Stimulated activated CD8-positive, alpha-beta memory T cell treated with anti-CD3 and anti-CD28 coated beads, Interleukin-7, amount 100 ng/mL, for 24 hours (primary cell): ENCODE results near the gene FBXO3.
"Not testable (repeated sequence)": the region's sequence is repeated elsewhere in the genome, so short reads cannot be mapped to it uniquely, and the experiment has no call there.

Experiments used
- DNase-seq: peaks from one replicate; pipeline ENCODE4 v3.0.0-alpha.2; 2020; ENCODE audit warnings: low read depth

Gene FBXO3

GRCh38 chr11:33772300-33772699 is 2.0 kb downstream of the FBXO3 start:
- no peak for DNase-seq

GRCh38 chr11:33770236-33770635 is 4.1 kb downstream of the FBXO3 start:
- no peak for DNase-seq

GRCh38 chr11:33769542-33769941 is 4.8 kb downstream of the FBXO3 start:
- DNase-seq = no peak

DNA sequence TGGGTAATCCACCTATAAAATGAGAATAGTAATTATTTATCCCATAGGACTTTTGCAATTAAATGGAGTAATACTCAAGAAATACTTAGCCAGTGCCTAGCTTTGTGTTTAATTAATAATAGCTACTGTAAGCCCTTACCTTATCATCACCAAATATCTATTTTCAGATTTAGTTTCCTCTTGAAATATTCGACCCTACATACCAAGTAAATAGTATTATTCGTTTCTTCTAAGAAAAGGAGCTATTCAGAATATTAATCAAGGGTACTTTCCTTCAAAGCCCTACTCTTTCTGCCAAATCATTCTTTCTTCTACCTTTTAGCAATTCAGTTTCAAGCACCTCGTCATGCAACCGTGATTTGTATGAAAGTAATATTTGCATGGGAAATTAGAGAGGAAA is 6.7 kb downstream of the FBXO3 start:
- no peak for DNase-seq

DNA sequence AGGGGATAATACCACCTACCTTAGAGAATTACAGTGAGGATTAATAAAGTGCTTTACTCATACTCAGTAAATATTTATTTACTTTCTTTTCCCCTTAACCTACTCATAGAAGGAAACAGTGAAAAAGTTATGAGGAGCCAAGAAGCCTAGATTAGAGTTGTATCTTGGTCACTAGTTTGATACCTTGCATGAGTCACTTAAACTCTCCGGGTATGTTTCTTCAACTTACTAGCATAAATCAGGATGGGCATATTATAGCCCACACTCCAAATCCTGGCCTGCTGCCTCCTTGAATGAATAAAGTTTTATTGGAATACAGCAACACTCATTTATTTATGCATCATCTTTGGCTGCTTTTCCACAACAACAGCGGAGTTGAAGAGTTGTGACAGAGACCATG is 8.2 kb downstream of the FBXO3 start:
- DNase-seq = no peak

DNA sequence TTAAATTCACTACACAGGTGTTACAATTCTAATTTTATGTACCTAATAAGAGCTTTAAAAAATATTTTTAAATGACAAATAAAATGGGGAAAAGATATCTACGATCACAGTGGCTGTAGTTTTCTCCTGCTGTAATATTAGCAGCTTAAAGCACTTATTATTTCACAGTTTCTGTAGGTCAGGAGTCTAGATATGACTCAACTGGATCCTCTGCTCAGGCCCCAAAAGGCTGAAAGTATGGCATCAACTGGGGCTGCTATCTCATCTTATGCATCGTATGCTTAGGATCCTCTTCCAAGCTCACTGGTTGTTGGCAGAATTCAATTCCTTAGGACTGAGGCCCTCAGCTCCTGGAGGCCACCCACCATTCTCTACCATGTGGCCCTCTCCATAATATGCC is 12.8 kb downstream of the FBXO3 start:
- DNase-seq = no peak

DNA sequence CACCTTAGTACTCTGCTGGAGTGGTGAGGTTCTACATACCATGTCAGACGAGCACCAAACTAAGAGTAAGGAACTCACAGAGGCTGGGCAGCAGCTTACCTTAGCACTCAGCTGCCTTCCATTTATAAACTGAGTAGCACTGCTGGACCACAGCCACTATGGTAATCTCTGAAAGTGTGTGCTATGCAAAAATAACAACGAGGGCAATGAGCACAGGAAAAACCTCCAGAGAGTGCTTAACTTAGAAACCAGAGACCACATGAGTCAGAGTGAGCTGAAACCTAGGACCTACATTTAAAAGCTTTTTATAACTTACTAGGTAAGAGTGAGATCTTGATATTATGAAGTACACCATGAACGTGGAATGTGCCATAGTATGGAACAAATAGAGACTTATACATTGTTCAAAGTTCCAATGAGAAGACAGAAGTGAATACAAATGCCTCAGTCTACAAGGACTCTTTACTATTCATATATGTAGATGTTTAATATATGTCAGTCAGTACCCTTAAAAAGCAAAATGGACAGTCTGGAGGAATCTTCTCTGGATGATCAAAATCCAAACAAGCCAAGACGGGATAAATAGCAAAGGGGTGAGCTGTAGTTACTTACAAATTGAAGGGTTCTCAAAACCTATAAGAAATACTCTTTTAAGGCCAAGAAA is 20.9 kb downstream of the FBXO3 start:
- no peak for DNase-seq

- no peak for DNase-seq
These were observed 22.4 kb downstream of the FBXO3 start for GRCh38 chr11:33751878-33752277.

DNA sequence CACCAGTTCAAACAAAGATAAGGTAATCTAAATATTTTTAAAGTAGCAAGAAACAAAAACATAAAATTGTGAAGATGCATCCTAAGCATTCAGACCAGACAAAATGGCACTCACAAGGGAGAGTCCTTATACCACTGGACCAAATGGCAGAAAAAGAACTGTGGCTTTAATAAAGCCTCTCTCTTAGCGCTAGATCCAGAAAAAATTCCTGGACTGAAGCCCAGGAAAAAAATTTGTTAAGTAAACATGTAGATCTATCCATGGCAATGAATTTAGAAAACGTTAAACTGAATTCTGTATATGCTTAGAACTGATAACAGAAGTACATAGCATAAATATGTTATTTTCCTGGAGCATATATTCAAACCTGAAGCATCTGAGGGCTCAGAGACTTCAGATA is 26.3 kb downstream of the FBXO3 start:
- no peak for DNase-seq

GRCh38 chr11:33743291-33743690 is 31.0 kb downstream of the FBXO3 start:
- no peak for DNase-seq

DNA sequence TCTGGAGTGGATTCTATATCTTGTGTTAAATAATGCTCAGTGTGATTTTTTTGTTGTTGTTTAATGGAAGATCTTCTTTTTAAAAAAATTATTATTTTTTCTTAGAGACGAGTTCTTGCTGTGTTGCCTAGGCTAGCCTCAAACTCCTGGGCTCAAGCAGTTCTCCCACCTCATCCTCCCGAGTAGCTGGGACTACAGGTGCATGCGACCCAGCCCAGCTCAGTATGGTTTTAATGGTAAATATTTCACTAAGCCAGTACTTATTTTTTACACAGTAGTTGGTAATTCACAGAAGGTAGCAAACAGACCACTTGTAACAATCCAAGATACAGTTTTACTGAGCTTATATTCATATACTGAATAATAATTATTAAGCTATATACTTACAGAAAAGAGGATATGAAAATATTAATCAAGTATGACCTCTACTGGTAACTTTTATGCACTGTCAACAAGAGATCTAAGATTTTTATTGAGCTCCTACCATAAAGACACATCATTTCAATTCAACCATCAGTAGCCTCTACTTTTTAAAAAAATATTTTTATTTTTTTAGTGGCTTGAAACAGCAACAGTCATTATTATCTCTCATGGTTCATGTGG is 32.0 kb downstream of the FBXO3 start:
- no peak for DNase-seq

DNA sequence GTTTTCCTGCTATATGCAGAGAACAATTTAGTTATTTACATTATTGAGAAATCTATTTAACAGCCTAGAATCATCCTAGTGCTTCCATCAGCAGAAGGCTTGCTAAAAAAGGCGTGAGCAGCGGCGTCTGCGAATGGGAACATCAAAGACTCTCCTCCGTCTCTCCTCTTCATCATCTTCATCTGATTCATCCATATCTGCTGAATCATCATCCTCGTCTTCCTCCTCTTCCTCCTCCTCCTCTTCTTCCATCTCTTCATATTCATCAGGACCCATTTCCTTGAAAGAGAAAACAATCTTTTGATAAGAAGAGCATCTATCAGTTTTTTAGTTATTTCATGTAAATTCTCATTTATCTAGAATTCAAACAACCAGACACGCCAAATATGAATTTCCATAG is 32.5 kb downstream of the FBXO3 start:
- no peak for DNase-seq

GRCh38 chr11:33737362-33737821 is 36.9 kb downstream of the FBXO3 start:
- DNase-seq = no peak

GRCh38 chr11:33736148-33736812 is 38.0 kb downstream of the FBXO3 start, which contains the start of gene CD59:
Gene CD59, minus strand, starts transcription at chr11:33736423. Its CDS starts 13,978 bp downstream, at chr11:33722445.
- peak; percentile 77 for DNase-seq

DNA sequence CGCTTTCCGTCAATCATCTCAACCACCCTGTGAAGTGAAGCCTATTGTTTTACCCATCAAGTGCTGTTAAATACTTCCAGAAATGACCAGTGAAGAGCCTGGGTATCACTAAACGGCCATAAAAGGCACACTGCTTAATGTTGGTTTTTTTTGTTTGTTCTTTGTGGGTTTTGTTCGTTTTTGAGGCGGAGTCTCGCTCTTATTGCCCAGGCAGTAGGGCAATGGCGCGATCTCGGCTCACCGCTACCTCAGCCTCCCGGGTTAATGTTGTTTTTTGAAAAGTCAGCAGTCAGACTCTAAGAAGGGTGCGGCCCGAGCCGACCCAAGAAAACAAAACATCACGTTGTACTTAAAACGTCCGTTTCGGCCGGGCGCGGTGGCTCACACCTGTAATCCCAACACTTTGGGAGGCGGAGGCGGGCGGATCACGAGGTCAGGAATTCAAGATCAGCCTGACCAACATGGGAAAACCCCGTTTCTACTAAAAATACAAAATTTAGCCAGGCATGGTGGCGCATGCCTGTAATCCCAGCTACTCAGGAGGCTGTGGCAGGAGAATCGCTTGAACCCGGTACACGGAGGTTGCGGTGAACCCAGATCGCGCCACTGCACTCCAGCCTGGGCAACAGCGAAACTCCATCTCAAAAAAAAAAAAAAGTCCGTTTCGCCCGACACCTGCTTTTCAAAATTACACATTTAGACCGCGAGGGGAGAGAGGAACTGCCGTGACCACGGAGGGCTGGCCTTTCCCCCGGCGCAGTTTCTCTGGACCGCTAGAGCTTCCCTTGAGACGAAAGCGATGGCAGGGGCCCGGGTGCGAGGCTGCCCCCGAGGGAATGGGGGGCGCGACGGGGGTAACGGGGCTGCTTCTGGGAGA is 38.8 kb downstream of the FBXO3 start:
- DNase-seq = no peak

DNA sequence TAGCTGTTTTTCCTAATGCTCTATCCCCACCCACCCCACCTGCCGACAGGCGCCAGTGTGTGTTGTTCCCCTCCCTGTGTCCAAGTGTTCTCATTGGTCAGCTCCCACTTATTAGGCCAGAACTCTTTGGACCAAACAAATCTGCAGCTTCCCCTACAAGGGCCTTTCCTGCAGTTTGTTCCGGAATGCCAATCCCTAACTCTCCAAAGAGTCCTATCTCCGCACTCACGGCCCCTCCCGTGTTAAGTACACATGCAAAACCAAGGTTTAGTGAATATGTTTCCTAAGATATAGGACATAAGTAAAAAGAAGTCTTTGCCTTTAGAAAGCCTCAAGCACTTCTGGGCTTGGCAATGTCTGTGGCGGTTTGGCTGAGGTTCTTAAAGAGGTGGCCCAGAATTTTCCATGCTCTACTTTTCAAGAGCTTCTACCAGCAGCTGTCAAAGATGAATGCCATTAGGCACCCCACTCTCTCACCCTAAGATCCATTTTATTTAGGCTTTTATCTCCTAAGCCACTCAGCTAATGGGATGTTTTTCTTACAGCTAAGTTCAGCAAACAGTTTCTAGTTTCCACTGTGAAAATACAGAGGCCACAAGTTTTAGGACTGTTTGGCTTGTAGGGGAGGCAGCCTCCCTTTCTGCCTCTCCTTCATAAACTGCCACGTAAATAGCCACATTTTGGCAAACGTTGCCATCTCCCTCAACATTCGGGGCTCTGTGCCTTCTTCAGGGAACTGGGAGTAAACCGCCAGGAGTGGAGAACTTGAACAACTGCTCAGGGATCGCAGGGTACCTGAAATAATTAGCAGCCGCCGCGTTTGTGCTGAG is 39.7 kb downstream of the FBXO3 start:
- no peak for DNase-seq

DNA sequence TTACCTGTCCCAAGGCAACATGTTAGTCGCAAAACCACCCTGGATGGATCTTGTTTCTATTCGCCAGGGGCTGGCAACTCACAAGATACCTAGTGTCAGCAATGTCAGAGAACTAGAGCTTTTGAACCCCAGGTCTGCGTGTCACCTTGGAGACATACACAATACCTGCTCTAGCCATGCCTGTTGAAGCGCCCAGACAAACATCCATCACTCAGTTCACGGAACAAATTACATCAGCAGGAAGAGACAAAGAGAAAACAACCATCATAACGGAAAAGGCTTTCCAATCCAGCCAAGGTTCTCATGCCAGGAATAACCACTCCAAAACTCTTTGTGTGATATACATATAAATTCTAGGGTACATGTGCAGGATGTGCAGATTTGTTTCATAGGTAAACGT is 40.3 kb downstream of the FBXO3 start:
- no peak for DNase-seq

DNA sequence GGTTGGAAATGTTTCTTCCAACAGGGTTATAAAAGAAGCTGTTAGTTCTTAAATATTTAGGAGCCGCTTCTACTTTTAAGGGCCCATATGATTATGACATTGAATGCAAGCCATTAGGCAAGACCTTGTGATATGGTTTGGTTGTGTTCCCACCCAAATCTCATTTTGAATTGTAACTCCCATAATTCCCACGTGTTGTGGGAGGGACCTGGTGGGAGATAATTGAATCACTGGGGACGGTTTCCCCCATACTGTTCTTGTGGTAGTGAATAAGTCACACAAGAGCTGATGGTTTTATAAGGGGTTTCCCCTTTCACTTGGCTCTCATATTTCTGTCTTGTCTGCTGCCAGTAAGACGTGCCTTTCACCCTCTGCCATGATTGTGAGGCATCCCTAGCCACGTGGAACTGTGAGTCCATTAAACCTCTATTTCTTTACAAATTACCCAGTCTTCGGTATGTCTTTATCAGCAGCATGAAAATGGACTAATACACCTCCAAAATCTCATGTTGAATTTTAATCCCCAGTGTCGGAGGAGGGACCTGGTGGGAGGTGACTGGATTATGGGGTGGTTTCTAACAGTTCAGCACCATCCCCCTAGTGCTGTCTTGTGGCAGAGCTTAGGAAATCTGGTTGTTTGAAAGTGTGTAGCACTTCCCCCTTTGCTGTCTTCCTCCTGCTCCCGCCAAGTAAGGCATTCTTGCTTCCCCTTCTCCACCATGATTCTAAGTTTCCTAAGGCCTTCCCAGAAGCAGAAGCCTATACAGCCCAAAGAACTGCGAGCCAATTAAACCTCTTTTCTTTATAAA is 42.4 kb downstream of the FBXO3 start:
- no peak for DNase-seq

DNA sequence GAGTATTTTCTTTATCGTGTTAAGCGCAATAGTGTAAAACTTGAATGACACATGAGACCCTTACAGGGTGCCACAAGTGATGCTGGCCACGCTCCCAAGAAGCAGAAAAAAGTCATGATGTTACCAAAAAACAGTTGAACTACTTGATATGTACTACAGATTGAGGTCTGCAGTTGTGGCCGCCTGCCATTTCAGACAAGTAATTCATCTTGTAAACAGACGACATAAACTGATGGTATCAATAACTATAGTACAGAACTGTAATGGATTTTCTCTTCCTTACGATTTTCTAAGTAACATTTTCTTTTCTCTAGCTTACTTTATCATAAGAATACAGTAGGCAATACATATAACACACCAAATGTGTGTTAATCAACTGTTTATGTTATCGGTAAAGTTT is 43.6 kb downstream of the FBXO3 start:
- no peak for DNase-seq

DNA sequence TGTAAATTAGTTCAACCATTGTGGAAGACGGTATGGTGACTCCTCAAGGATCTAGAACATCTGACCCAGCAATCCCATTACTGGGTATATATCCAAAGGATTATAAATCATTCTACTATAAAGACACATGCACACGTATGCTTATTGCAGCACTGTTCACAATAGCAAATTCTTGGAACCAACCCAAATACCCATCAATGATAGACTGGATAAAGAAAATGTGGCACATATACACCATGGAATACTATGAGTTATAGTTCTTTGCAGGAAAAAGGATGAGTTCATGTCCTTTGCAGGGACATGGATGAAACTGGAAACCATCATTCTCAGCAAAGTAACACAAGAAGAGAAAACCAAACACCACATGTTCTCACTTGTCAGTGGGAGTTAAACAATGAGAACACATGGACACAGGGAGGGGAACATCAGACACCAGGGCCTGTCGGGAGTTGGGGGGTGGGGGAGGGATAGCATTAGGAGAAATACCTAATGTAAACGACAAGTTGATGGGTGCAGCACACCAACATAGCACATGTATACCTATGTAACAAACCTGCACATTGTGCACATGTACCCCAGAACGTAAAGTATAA is 45.2 kb downstream of the FBXO3 start:
- not testable (repeated sequence) for DNase-seq
